ENCODE data around the gene MAP2. TPM values are rescaled to one million over a fixed set of nuclear protein-coding genes. Genes with fewer than 3 reads are reported as not detected.

MAP2 gene
- total RNA-seq, 1 donor from 2014 or later, result 6.9 TPM

DNA sequence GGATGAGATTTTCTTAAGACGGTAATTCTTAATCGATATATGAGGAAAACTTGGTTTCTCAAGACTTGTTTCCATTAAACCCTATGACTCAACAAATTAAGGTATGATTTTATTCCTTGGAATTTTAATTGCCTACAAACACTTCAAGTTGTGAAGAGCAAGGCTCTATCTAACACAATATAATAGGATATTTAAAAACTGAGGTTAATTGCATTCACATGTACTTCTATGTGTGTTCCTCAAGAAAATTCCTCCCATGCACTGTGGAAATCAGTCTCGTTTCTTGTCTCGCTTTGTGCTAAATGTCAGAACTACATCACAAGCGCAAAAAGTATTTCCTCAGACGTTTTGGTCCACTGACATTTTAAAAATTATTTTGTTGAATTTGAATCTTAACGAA lies 238.2 kb downstream of the MAP2 start:
- Mint-ChIP-seq H3K36me3 (no peaks in the 10 kb centered on the region), H3K4me3 (no peak overlapping the region), H3K9me3 (peaks cover 4% of the 10 kb centered on the region), H3K4me1 (peaks cover 6% of the 10 kb centered on the region), H3K27ac (no peak overlapping the region), H3K27me3 (ENCODE audit: low read depth) (no peaks in the 10 kb centered on the region)
- TF ChIP-seq, protein P1, sequence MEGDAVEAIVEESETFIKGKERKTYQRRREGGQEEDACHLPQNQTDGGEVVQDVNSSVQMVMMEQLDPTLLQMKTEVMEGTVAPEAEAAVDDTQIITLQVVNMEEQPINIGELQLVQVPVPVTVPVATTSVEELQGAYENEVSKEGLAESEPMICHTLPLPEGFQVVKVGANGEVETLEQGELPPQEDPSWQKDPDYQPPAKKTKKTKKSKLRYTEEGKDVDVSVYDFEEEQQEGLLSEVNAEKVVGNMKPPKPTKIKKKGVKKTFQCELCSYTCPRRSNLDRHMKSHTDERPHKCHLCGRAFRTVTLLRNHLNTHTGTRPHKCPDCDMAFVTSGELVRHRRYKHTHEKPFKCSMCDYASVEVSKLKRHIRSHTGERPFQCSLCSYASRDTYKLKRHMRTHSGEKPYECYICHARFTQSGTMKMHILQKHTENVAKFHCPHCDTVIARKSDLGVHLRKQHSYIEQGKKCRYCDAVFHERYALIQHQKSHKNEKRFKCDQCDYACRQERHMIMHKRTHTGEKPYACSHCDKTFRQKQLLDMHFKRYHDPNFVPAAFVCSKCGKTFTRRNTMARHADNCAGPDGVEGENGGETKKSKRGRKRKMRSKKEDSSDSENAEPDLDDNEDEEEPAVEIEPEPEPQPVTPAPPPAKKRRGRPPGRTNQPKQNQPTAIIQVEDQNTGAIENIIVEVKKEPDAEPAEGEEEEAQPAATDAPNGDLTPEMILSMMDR (IDR thresholded peaks at IDR 0.05; ENCODE audit: unreplicated experiment), result no peak
- no peak for DNase-seq (ENCODE audit: low spot score in 2 of 2, unreplicated experiment in 2 of 2)

DNA sequence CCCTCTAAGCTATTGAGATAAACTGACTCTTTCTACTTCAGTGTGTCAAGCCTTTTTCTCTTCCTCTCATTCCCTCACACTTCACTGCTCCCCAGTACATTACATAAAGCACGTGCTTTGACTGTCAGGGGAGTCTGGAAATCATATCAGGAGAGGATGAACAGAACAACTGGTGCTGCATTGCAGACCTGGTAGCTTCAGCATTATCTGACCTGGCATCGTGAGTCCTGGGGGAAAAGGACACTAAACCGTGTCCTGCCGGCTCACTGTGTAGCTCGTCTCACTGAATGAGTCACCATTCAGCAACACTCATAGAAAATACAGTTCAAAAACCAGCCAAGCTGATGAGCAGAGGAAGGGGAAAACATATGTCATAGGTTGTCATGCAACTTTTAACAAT lies 239.3 kb downstream of the MAP2 start:
- H3K27ac Mint-ChIP-seq, result no peak overlapping the region
- H3K4me1 Mint-ChIP-seq, result peaks cover 6% of the 10 kb centered on the region
- H3K27me3 Mint-ChIP-seq (ENCODE audit: low read depth), result no peaks in the 10 kb centered on the region
- no peak overlapping the region for H3K4me3 Mint-ChIP-seq
- H3K36me3 Mint-ChIP-seq, result no peaks in the 10 kb centered on the region
- DNase-seq (ENCODE audit: low spot score in 2 of 2, unreplicated experiment in 2 of 2), result no peak
- H3K9me3 Mint-ChIP-seq, result no peaks in the 10 kb centered on the region
- TF ChIP-seq, protein P1 (IDR thresholded peaks at IDR 0.05; ENCODE audit: unreplicated experiment), result no peak

DNA sequence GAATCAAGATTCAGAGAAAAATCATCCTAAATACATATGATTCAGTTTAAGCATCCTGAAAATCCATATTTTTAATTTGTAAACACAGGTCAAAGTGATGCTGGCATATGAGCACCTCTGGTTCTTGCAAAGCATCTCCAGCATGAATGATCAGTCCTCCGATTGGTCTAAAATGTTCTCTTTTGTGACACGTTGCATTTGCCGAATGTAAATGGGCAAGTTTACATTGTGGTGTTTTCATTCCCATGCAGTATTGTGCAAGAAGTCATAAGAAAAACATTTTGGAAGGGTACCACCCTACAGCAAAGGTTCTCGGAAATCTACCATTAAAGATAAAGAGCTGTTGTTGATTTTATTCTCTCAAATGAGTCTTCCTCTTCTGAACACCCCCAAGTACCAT lies 239.8 kb downstream of the MAP2 start:
- Mint-ChIP-seq H3K9me3 (no peaks in the 10 kb centered on the region), H3K4me1 (peaks cover 6% of the 10 kb centered on the region), H3K27me3 (ENCODE audit: low read depth) (no peaks in the 10 kb centered on the region), H3K36me3 (no peaks in the 10 kb centered on the region), H3K4me3 (no peak overlapping the region), H3K27ac (no peak overlapping the region)
- no peak for DNase-seq (ENCODE audit: low spot score in 2 of 2, unreplicated experiment in 2 of 2)
- TF ChIP-seq, protein P1 (IDR thresholded peaks at IDR 0.05; ENCODE audit: unreplicated experiment), result no peak

DNA sequence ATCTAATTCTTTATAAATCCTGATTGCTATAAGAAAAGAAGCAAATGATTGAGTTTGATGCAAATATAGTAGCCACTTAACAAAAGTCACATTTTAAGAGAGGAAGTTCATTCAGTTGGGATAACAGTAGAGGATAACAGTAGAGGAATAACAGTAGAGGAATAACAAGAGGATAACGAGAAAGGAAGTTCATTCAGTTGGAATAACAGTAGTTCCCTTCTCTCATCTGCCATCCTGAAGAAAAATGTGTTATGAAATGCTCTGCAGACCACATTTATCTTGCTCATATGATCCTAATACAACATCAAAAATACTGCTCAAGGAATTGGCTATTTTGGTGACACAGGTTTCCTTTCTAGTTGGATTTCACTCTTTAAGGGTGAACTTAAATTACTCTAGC lies 242.4 kb downstream of the MAP2 start:
- Mint-ChIP-seq H3K4me3 (no peak overlapping the region), H3K27ac (no peak overlapping the region), H3K9me3 (no peaks in the 10 kb centered on the region), H3K27me3 (ENCODE audit: low read depth) (no peaks in the 10 kb centered on the region), H3K36me3 (no peaks in the 10 kb centered on the region), H3K4me1 (peaks cover 6% of the 10 kb centered on the region)
- TF ChIP-seq, protein P1 (IDR thresholded peaks at IDR 0.05; ENCODE audit: unreplicated experiment), result no peak
- no peak for DNase-seq (ENCODE audit: low spot score in 2 of 2, unreplicated experiment in 2 of 2)

DNA sequence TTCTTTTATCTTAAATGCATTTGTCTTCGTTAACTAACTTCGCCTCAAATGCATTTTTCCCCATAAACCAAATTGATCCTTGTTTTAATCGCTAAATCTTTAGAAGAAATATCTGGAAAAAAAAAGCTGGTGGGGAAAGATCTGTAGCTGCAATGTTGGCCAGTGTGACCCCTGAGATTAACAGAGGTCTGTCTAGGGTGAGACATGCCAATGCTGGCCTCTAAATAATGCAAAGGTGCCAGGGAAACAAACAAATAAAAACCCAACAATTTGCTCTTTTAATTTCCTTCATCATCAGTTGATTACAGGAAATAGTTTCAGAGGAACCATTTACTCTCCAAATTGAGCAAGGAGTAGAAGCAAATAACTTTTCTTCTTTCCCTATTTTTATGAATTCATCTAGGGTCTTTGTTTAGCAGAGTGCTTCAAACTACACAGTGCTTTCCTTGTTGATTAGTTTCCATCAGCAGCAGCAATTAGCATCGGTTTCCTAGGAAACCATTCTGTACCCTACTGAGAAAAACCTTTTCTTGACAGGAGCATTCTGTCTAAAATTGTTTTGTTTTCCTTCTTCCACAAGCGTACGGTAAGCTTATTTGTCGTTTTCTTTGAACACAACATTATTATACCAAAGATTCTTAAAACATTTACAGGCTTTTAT lies 247.3 kb downstream of the MAP2 start:
- no peaks in the 10 kb centered on the region for H3K4me1 Mint-ChIP-seq
- no peak for DNase-seq (ENCODE audit: low spot score in 2 of 2, unreplicated experiment in 2 of 2)
- no peaks in the 10 kb centered on the region for H3K9me3 Mint-ChIP-seq
- H3K36me3 Mint-ChIP-seq, result no peaks in the 10 kb centered on the region
- H3K4me3 Mint-ChIP-seq, result no peak overlapping the region
- TF ChIP-seq, protein P1 (IDR thresholded peaks at IDR 0.05; ENCODE audit: unreplicated experiment), result no peak
- H3K27ac Mint-ChIP-seq, result no peak overlapping the region
- H3K27me3 Mint-ChIP-seq (ENCODE audit: low read depth), result no peaks in the 10 kb centered on the region

DNA sequence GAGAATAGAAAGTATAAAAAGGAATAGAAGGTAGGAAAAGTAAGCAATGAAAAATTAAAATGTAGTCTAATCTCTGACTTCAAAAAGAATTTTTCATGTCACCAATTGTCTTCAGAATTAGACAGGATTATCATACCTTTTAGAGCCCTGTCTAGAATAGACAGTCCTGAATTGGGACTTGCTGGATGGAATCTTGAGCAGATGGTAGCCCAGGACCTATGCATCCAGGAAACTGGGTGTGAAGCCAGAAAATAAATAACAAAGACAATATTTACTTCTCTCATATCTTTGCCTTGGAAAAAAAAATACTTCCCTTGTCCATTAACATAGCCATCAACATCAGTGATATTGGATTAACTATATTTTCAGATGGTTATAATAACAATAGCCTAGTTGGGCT lies 250.0 kb downstream of the MAP2 start:
- no peak for DNase-seq (ENCODE audit: low spot score in 2 of 2, unreplicated experiment in 2 of 2)
- Mint-ChIP-seq H3K4me3 (no peak overlapping the region), H3K9me3 (no peaks in the 10 kb centered on the region), H3K27me3 (ENCODE audit: low read depth) (no peaks in the 10 kb centered on the region), H3K27ac (no peak overlapping the region), H3K36me3 (no peaks in the 10 kb centered on the region), H3K4me1 (no peaks in the 10 kb centered on the region)
- TF ChIP-seq, protein P1 (IDR thresholded peaks at IDR 0.05; ENCODE audit: unreplicated experiment), result no peak
